SU-DHL-6 (cell line): ENCODE data around the gene TATDN2.

Source experiments
- H2AFZ ChIP-seq: fragments of 200-600 bp; sonication (generic); 2 replicates; pipeline ENCODE4 v1.6.1; 2014; ENCODE audit warnings: low read depth, mild to moderate bottlenecking, moderate library complexity, mixed read lengths, antibody characterized with exemption, low read length; ENCODE audit not compliant: severe bottlenecking
- H3F3A ChIP-seq: fragments of 200-600 bp; shearing (Covaris generic); 2 replicates; pipeline ENCODE4 v1.6.0; 2016; ENCODE audit warnings: antibody characterized with exemption, mild to moderate bottlenecking; ENCODE audit not compliant: insufficient read depth
- H3K27ac ChIP-seq: fragments of 200-600 bp; sonication (generic); 2 replicates; pipeline ENCODE4 v1.5.1; 2016; ENCODE audit warnings: low read depth, mild to moderate bottlenecking, low read length, moderate library complexity, mixed read lengths
- H3K27me3 ChIP-seq: fragments of 200-600 bp; sonication (generic), shearing (Covaris generic); 2 replicates; pipeline ENCODE4 v1.6.0; 2014; ENCODE audit warnings: mild to moderate bottlenecking, low read length
- H3K36me3 ChIP-seq: fragments of 200-600 bp; sonication (generic); 2 replicates; pipeline ENCODE4 v1.6.1; 2014; ENCODE audit warnings: mild to moderate bottlenecking, low read length, mixed read lengths
- H3K4me2 ChIP-seq: fragments of 300-600, 200-600 bp; shearing (Covaris generic), sonication (generic); 2 replicates; pipeline ENCODE4 v1.6.0; 2014; ENCODE audit warnings: low read length, low read depth, mild to moderate bottlenecking; ENCODE audit not compliant: poor library complexity, severe bottlenecking
- H3K4me3 ChIP-seq: fragments of 200-600 bp; sonication (generic); 2 replicates; pipeline ENCODE4 v1.5.1; 2014; ENCODE audit warnings: antibody characterized with exemption, low read length, mild to moderate bottlenecking, mixed read lengths; ENCODE audit not compliant: insufficient read depth, poor library complexity, severe bottlenecking
- H3K79me2 ChIP-seq: fragments of 200-600 bp; sonication (generic); 2 replicates; pipeline ENCODE4 v1.6.1; 2014; ENCODE audit warnings: mild to moderate bottlenecking, low read length, moderate library complexity; ENCODE audit not compliant: insufficient read depth
- H3K9ac ChIP-seq: fragments of 200-600 bp; sonication (generic); 2 replicates; pipeline ENCODE4 v1.7.0; 2014; ENCODE audit warnings: mild to moderate bottlenecking, low read length
- H3K9me2 ChIP-seq: fragments of 200-600 bp; sonication (generic); replicated peaks from 2 replicates; pipeline ENCODE4 v1.6.1; 2014; ENCODE audit warnings: low read length; ENCODE audit not compliant: insufficient read depth
- H3K9me3 ChIP-seq: fragments of 200-600 bp; sonication (generic); 2 replicates; pipeline ENCODE4 v1.6.1; 2014; ENCODE audit warnings: low read length, mixed read lengths; ENCODE audit not compliant: insufficient read depth
- H4K20me1 ChIP-seq: fragments of 200-600 bp; sonication (generic); 2 replicates; pipeline ENCODE4 v1.6.1; 2014; ENCODE audit warnings: low read depth, mild to moderate bottlenecking, antibody characterized with exemption, low read length, moderate library complexity, mixed read lengths
- EZH2phosphoT487 ChIP-seq: fragments of 200-600 bp; sonication (generic), shearing (Covaris generic); conservative IDR thresholded peaks from 2 replicates; pipeline ENCODE4 v1.6.1; 2018; ENCODE audit warnings: mild to moderate bottlenecking, antibody characterized with exemption, low read length, moderate library complexity, mixed read lengths
- TF ChIP-seq, protein P1 (sequence below): fragments of 200-600 bp; sonication (generic); IDR thresholded peaks from one replicate; pipeline ENCODE4 v1.5.1; 2017; ENCODE audit warnings: antibody characterized with exemption, mild to moderate bottlenecking, low read length, moderate library complexity; ENCODE audit not compliant: insufficient read depth, poor library complexity, severe bottlenecking

The TATDN2 gene

DNA sequence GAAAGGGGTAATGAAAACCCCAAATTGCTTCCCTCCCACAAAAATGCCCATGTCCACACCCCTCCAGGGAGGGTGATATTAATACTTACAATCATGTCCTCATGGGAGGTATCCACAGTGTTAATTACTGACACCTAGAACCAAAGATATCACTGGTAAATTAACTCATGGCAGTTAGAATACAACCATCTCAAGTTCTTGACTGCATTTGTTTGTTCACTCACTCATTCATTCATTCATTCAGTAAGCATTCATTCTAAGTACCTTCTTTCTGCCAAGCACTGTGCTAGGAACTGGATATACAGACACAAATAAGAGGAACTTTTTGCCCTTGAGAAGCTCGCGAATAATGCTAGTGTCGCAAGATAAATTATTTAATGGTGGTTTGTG lies 69.7 kb downstream of the TATDN2 start:
- H3K9me3 ChIP-seq, result no peaks in the 10 kb centered on the region
- no peak overlapping the region for H3K27ac ChIP-seq
- no peak overlapping the region for H3K4me3 ChIP-seq
- no peak overlapping the region for H2AFZ ChIP-seq
- no peaks in the 10 kb centered on the region for H4K20me1 ChIP-seq
- H3K27me3 ChIP-seq, result no peaks in the 10 kb centered on the region
- H3K4me2 ChIP-seq, result no peak overlapping the region
- no peaks in the 10 kb centered on the region for H3K9me2 ChIP-seq
- no peaks in the 10 kb centered on the region for H3F3A ChIP-seq
- H3K79me2 ChIP-seq, result peaks cover 20% of the 10 kb centered on the region
- TF ChIP-seq, protein P1, sequence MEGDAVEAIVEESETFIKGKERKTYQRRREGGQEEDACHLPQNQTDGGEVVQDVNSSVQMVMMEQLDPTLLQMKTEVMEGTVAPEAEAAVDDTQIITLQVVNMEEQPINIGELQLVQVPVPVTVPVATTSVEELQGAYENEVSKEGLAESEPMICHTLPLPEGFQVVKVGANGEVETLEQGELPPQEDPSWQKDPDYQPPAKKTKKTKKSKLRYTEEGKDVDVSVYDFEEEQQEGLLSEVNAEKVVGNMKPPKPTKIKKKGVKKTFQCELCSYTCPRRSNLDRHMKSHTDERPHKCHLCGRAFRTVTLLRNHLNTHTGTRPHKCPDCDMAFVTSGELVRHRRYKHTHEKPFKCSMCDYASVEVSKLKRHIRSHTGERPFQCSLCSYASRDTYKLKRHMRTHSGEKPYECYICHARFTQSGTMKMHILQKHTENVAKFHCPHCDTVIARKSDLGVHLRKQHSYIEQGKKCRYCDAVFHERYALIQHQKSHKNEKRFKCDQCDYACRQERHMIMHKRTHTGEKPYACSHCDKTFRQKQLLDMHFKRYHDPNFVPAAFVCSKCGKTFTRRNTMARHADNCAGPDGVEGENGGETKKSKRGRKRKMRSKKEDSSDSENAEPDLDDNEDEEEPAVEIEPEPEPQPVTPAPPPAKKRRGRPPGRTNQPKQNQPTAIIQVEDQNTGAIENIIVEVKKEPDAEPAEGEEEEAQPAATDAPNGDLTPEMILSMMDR, result no peak
- TF ChIP-seq EZH2phosphoT487, result no peak
- no peaks in the 10 kb centered on the region for H3K36me3 ChIP-seq
- H3K9ac ChIP-seq, result no peak overlapping the region

DNA sequence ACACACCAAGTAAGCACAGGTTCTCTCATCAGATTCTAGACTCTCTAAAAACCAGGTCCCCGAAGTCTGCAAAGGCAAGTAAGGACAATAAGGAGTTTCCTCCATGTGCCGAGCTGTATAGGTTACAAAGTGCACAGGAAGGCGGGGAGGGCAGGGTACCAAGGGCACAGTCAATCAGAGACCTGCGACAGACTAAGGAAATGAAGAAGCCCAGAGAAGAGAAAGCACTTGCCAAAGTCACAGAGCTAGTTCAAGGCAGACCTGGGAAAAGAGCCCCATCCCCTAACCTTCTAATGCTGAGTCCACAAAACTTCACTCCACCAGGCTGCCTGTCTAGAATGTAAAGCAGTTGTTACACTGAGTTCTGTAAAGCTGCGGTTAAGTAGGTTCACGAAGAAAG lies 71.0 kb downstream of the TATDN2 start:
- Histone ChIP-seq H3K27ac (no peak overlapping the region), H3K4me2 (peak overlapping the region; percentile 71), H3K79me2 (peaks cover 20% of the 10 kb centered on the region), H3K9me3 (no peaks in the 10 kb centered on the region), H3K4me3 (no peak overlapping the region), H4K20me1 (no peaks in the 10 kb centered on the region), H3K9ac (no peak overlapping the region), H3K36me3 (no peaks in the 10 kb centered on the region), H3K27me3 (no peaks in the 10 kb centered on the region), H3K9me2 (no peaks in the 10 kb centered on the region), H2AFZ (no peak overlapping the region), H3F3A (no peaks in the 10 kb centered on the region)
- TF ChIP-seq EZH2phosphoT487, result no peak
- TF ChIP-seq, protein P1, result no peak

DNA sequence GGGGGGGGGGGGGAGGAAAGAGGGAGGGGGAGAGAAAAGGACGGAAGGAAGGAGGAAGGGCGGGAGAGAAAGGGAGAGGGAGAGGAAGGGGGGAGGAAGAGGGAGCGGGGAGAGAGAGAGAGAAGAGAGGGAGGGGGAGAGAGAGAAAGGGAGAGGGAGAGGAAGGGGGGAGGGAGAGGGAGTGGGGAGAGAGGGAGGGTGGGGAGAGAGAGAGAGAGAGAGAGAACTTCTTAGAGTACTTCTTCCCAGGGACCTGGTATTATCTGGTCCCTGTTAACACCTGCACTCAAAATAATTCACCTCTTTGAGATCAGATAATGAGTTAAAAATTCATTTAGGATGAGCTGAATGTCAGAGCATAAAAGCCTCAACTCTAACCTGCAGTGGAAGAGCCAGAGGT lies 71.5 kb downstream of the TATDN2 start:
- Histone ChIP-seq H3K4me2 (peak overlapping the region; percentile 71), H3K9ac (peak overlapping the region; percentile 74), H3K4me3 (peak overlapping the region; percentile 72), H3K36me3 (no peaks in the 10 kb centered on the region), H3K27ac (no peak overlapping the region), H3K9me3 (no peaks in the 10 kb centered on the region), H2AFZ (no peak overlapping the region), H3F3A (no peaks in the 10 kb centered on the region), H4K20me1 (no peaks in the 10 kb centered on the region), H3K27me3 (no peaks in the 10 kb centered on the region), H3K9me2 (no peaks in the 10 kb centered on the region), H3K79me2 (peaks cover 20% of the 10 kb centered on the region)
- no peak for TF ChIP-seq EZH2phosphoT487
- TF ChIP-seq, protein P1, result no peak

DNA sequence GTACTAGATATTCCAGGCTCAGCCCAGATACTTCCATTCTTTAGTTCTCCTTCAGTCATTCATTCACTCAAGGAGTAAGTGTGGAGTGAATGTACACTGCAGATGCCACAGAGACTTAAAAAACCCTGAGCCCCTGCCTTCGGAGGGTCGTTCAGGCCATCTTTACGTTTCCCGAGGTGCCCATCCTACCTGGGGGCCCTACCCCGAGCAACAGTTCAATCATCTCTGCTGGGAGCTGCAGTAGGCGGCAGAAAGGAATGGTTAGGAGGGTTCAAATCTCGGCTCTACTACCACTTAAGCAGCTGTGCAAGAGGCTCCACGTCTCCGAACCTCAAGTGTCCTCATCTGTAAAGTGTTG lies 72.0 kb downstream of the TATDN2 start:
- H4K20me1 ChIP-seq, result no peaks in the 10 kb centered on the region
- no peaks in the 10 kb centered on the region for H3F3A ChIP-seq
- no peaks in the 10 kb centered on the region for H3K27me3 ChIP-seq
- no peaks in the 10 kb centered on the region for H3K9me2 ChIP-seq
- peak overlapping the region; percentile 74 for H3K9ac ChIP-seq
- H3K4me3 ChIP-seq, result peak overlapping the region; percentile 72
- H3K4me2 ChIP-seq, result peak overlapping the region; percentile 71
- H3K79me2 ChIP-seq, result peaks cover 20% of the 10 kb centered on the region
- TF ChIP-seq, protein P1, result no peak
- TF ChIP-seq EZH2phosphoT487, result no peak
- H3K9me3 ChIP-seq, result no peaks in the 10 kb centered on the region
- no peaks in the 10 kb centered on the region for H3K36me3 ChIP-seq
- H2AFZ ChIP-seq, result peak overlapping the region; percentile 52
- H3K27ac ChIP-seq, result no peak overlapping the region
